Measurements from ENCODE around the gene DHX8. TPM values are rescaled to one million over a fixed set of nuclear protein-coding genes. Genes with fewer than 3 reads are reported as not detected.

DHX8 gene
- total and polyA plus RNA-seq, 10 of the 15 experiments (the other 5 are each of a cell fraction or from before 2014, with no cell fraction given), result 27.6 to 50.4 (median 35.7) TPM

GRCh38 chr17:43469145-43469544, 14.6 kb upstream of the DHX8 start:
- intact Hi-C loops (cut with micrococcal nuclease; ENCODE audit: unreplicated experiment), result no loop called here
- Histone ChIP-seq H3K79me2 (ENCODE audit: control insufficient read depth, insufficient read depth, low read length) (no peaks in the 10 kb centered on the region), H3K36me3 (ENCODE audit: control insufficient read depth in 2 of 2, insufficient read depth in 2 of 2, low read length in 1 of 2) (no peaks in the 10 kb centered on the region), H3K4me1 (ENCODE audit: control insufficient read depth, insufficient read depth, low read length) (no peaks in the 10 kb centered on the region), H3K4me3 (no peak overlapping the region), H3K27ac (ENCODE audit: control insufficient read depth, insufficient read depth) (no peak overlapping the region), H2AFZ (ENCODE audit: control insufficient read depth, low read depth, low read length) (no peak overlapping the region), H3K27me3 (replicated peaks in 1 of 2; ENCODE audit: control insufficient read depth in 2 of 2, insufficient read depth in 2 of 2, low read length in 1 of 2) (no peaks in the 10 kb centered on the region), H3K9me3 (replicated peaks; ENCODE audit: control insufficient read depth, insufficient read depth, low read length) (no peaks in the 10 kb centered on the region), H4K20me1 (ENCODE audit: control insufficient read depth, insufficient read depth) (no peaks in the 10 kb centered on the region), H3K4me2 (ENCODE audit: control insufficient read depth, insufficient read depth) (no peak overlapping the region), H3K9ac (ENCODE audit: control insufficient read depth, insufficient read depth, low read length) (no peak overlapping the region)
- ChIA-PET RAD21 (ENCODE audit: unreplicated experiment) (interaction anchor here (1.6 kb wide), 1 partner anchor 291 kb away, joined by 3 read pairs; no protein-coding TSS in a partner anchor), CTCF (interaction anchor here (1.0 to 3.7 kb wide), 2 partner anchors 14 to 75 kb away, joined by 6 to 20 read pairs; partner anchors contain the start of gene DHX8), POLR2A (no interaction called here), SMC1A (ENCODE audit: uncharacterized antibody, unreplicated experiment) (no interaction called here)
- no TSS peak for BruUV-seq (replicated peaks)
- FAIRE-seq (no peak), DNase-seq (ENCODE audit: low read depth, low spot score) (no peak), ATAC-seq (no peak)
- WGBS (ENCODE audit: insufficient coverage, insufficient replicate concordance, low lambda C conversion rate, missing lambda C conversion rate), result 23% methylated on average over 4 of the region's 4 CpGs
- no peak for TF ChIP-seq NFYB (IDR thresholded peaks at IDR 0.05; ENCODE audit: insufficient read depth, low read depth, low read length)
- TF ChIP-seq KDM1A (IDR thresholded peaks at IDR 0.05; ENCODE audit: borderline replicate concordance), result no peak
- no peak for TF ChIP-seq RBBP5 (conservative IDR thresholded peaks at IDR 0.05)
- no peak for TF ChIP-seq ETV6 (conservative IDR thresholded peaks at IDR 0.05 in 1 of 2, IDR thresholded peaks at IDR 0.05 in 1 of 2; ENCODE audit: borderline replicate concordance in 1 of 2, low read depth in 1 of 2)
- no peak for TF ChIP-seq TCF3 (IDR thresholded peaks at IDR 0.05; ENCODE audit: borderline replicate concordance, insufficient read depth, low read depth, low read length)
- no peak for TF ChIP-seq USF1 (IDR thresholded peaks at IDR 0.05; ENCODE audit: borderline replicate concordance, extremely low read length, insufficient read depth, low read depth, low read length)
- TF ChIP-seq NBN (IDR thresholded peaks at IDR 0.05), result no peak
- no peak for TF ChIP-seq SUZ12 (IDR thresholded peaks at IDR 0.05; ENCODE audit: unreplicated experiment)
- TF ChIP-seq KLF5 (IDR thresholded peaks at IDR 0.05; ENCODE audit: partially characterized antibody), result no peak
- no peak for TF ChIP-seq CREM (IDR thresholded peaks at IDR 0.05; ENCODE audit: low read depth)
- no peak for TF ChIP-seq CHD1 (IDR thresholded peaks at IDR 0.05; ENCODE audit: low read depth, low read length)
- no peak for TF ChIP-seq CBX5 (IDR thresholded peaks at IDR 0.05; ENCODE audit: low read depth)
- no peak for TF ChIP-seq CREB1 (IDR thresholded peaks at IDR 0.05; ENCODE audit: low read depth)
- in situ Hi-C loops (cut with MboI), result no loop called here
